Non-pigmented ciliary epithelial cell (primary cell): Measurements from ENCODE around the gene PIK3CD.
"Not testable (repeated sequence)": the region's sequence is repeated elsewhere in the genome, so short reads cannot be mapped to it uniquely, and the experiment has no call there.

ENCODE experiments used
- DNase-seq: peaks from one replicate; pipeline ENCODE4 v3.0.0-alpha.2; 2010; ENCODE audit warnings: low read depth

PIK3CD gene

GRCh38 chr1:9654834-9655723, 3.5 kb downstream of the PIK3CD start:
- no peak for DNase-seq

GRCh38 chr1:9655836-9656235, 4.3 kb downstream of the PIK3CD start:
- DNase-seq: no peak

- no peak for DNase-seq
Observed at GRCh38 chr1:9657521-9658032, 6.0 kb downstream of the PIK3CD start.

GRCh38 chr1:9658199-9658598, 6.7 kb downstream of the PIK3CD start:
- no peak for DNase-seq

GRCh38 chr1:9659328-9659727, 7.8 kb downstream of the PIK3CD start:
- DNase-seq: peak; percentile 53

GRCh38 chr1:9663257-9663656, 11.7 kb downstream of the PIK3CD start:
- no peak for DNase-seq

GRCh38 chr1:9665193-9665592, 13.7 kb downstream of the PIK3CD start:
- DNase-seq: no peak

- no peak for DNase-seq
Observed at GRCh38 chr1:9668080-9668479, 16.5 kb downstream of the PIK3CD start.

GRCh38 chr1:9670085-9670484, 18.6 kb downstream of the PIK3CD start:
- no peak for DNase-seq

- DNase-seq: no peak
Observed at GRCh38 chr1:9671377-9672140, 20.0 kb downstream of the PIK3CD start.

- DNase-seq: no peak
Observed at GRCh38 chr1:9672444-9672843, 20.9 kb downstream of the PIK3CD start.

GRCh38 chr1:9675393-9675792, 23.9 kb downstream of the PIK3CD start:
- DNase-seq: no peak

- DNase-seq: not testable (repeated sequence)
Observed at GRCh38 chr1:9676128-9676527, 24.6 kb downstream of the PIK3CD start.

GRCh38 chr1:9676815-9677393, 25.4 kb downstream of the PIK3CD start:
- no peak for DNase-seq

- DNase-seq: no peak
Observed at GRCh38 chr1:9680091-9680490, 28.6 kb downstream of the PIK3CD start.

- no peak for DNase-seq
Observed at GRCh38 chr1:9680828-9681227, 29.3 kb downstream of the PIK3CD start.

GRCh38 chr1:9684801-9685200, 33.3 kb downstream of the PIK3CD start:
- DNase-seq: no peak

- DNase-seq: no peak
Observed at GRCh38 chr1:9687120-9687873, 35.8 kb downstream of the PIK3CD start.

GRCh38 chr1:9687874-9688582, 36.5 kb downstream of the PIK3CD start:
- no peak for DNase-seq

GRCh38 chr1:9688599-9688998, 37.1 kb downstream of the PIK3CD start:
- DNase-seq: no peak

- no peak for DNase-seq
Observed at GRCh38 chr1:9689011-9689706, 37.6 kb downstream of the PIK3CD start.
